Testis (tissue), 2 donors: ENCODE data around the gene SLC22A12.

Source experiments
- CTCF ChIP-seq, 3 experiments: fragments of 450-650 bp in 2 of 3; fragments of 200-600 bp in 1 of 3; sonication (generic) in 1 of 3; IDR thresholded peaks; one replicate each; pipeline ENCODE4 v1.5.1; 2016 to 2019; ENCODE audit warnings: antibody characterized with exemption in 3 of 3, mild to moderate bottlenecking in 2 of 3, moderate library complexity in 1 of 3
- POLR2A ChIP-seq: fragments of 450-650 bp; IDR thresholded peaks from one replicate; pipeline ENCODE4 v1.6.1; 2017; ENCODE audit warnings: antibody characterized with exemption, mild to moderate bottlenecking, moderate library complexity

GRCh38 chr11:64593156-64594105 is 2.4 kb downstream of the SLC22A12 start:
- TF ChIP-seq CTCF (IDR thresholded peaks at IDR 0.05) = no peak
- TF ChIP-seq POLR2A = no peak
